GM10266 (cell line): Measurements from ENCODE around the gene HSPD1.
"Not testable (repeated sequence)": the region's sequence is repeated elsewhere in the genome, so short reads cannot be mapped to it uniquely, and the experiment has no call there.

Source experiments
- DNase-seq: peaks from one replicate; pipeline ENCODE4 v3.0.0; 2012; ENCODE audit errors: extremely low spot score
- CTCF ChIP-seq: IDR thresholded peaks from 2 replicates; pipeline ENCODE4 v1.5.1; 2012; ENCODE audit warnings: mild to moderate bottlenecking, low read depth; ENCODE audit not compliant: control insufficient read depth, insufficient read depth; ENCODE audit errors: missing control alignments

The HSPD1 gene

DNA sequence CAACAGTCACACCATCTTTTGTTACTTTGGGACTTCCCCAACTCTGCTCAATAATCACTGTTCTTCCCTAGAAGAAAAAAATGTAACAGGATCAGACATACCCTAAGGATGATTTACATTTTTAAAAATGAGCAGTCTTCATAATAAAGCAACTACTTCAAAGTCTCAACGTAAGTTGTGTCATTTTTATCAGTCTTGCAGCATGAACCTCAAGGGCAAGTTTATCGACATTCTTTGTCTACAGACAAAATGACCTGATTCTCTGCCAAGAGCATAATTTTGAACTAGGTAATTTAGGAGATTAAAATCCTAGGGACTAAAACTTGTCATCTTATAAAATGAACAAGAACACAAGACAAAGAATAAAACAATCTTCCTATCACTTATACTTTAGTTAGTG, 2.3 kb downstream of the HSPD1 start:
- no peak for TF ChIP-seq CTCF
- DNase-seq = no peak

GRCh38 chr2:197496695-197497094, 2.9 kb downstream of the HSPD1 start:
- DNase-seq = no peak
- TF ChIP-seq CTCF = no peak

- TF ChIP-seq CTCF = no peak
- no peak for DNase-seq
These were observed 4.1 kb downstream of the HSPD1 start for GRCh38 chr2:197495433-197496134.

DNA sequence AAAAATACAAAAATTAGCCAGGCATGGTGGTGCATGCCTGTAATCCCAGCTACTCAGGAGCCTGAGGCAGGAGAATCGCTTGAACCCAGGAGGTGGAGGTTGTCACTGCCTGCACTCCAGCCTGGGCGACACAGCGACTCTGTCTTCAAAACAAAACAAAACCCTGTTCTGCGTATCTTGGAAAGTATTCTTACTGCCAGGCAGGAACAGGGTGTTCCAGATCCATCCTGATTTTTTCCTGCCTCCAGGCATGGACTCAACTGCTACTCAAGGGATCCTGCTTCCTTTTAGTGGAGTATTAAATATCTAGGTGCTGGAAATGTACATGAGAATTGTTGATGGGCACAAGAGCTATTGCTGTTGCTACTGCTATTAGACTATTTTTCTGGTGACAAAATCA, 12.3 kb downstream of the HSPD1 start:
- TF ChIP-seq CTCF = no peak
- DNase-seq = no peak

- TF ChIP-seq CTCF = no peak
- DNase-seq = no peak
These were observed 13.5 kb downstream of the HSPD1 start for GRCh38 chr2:197486175-197486574.

GRCh38 chr2:197484248-197484647, 15.4 kb downstream of the HSPD1 start:
- not testable (repeated sequence) for DNase-seq

DNA sequence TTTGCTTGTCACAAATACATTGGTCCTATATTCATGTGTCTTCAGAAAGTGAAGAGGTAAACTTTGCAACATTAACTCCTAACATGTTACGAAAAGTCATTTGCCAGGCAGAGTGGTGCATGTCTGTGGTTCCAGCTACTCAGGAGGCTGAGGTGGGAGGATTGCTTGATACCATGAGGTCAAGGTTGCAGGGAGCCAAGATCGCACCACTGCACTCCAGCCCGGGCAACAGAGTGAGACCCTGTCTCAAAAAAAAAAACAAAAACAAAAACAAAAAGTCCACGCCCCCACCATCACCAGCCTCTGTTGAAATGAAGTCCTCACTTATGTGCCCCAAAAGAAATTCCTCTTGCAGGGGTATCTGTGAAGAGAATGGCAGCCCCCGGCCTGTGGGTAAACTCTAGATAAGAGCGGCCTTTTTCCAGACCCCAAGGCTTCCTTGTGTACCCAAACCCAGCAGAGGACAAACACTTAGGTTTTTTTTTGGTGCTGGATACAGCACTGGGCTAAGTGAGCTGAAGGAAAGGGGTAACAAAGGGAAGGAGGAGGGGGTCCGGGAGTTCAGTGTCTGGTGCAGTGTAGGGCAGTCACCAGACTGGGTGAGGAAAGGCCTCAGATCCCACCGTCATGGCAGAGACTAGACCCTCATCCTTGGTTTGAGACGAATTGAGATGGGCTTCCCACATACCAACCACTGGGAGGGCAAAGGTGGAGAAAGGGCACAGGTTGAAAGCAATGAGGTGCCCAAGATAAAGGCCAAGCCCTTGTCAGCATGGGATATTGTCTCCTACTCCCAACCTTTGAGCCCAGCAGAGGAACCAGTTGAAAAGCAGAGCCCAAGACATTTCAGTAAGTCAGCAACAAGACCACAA, 19.2 kb downstream of the HSPD1 start:
- no peak for DNase-seq
- no peak for TF ChIP-seq CTCF
